Neuronal stem cell (in vitro differentiated cells): ENCODE measurements around the gene INCA1. TPM values are rescaled to one million over a fixed set of nuclear protein-coding genes. Genes with fewer than 3 reads are reported as not detected.

Experiments used
- small RNA-seq: library from polyadenylated mRNA; stranded (forward); fragments of <200 nt; extraction: miRNeasy Mini kit (QIAGEN cat#:217004); gene quantifications from one replicate; pipeline ENCODE3, GENCODE V24; 2013; ENCODE audit not compliant: insufficient read depth

INCA1 gene

Small RNA genes lying within 50 kb of the gene (small RNA-seq; reads per million reads assigned to genes)
- not detected for gene MIR6864
- gene MIR6865: not detected
